HG02885 (cell line): ENCODE measurements around the gene PAX6.

ENCODE experiments used
- ATAC-seq: cut with Tn5 transposase; IDR thresholded peaks from one replicate; pipeline ENCODE4 v1.9.1; 2021; ENCODE audit warnings: mild to moderate bottlenecking; ENCODE audit not compliant: unreplicated experiment, poor library complexity

Gene PAX6

DNA sequence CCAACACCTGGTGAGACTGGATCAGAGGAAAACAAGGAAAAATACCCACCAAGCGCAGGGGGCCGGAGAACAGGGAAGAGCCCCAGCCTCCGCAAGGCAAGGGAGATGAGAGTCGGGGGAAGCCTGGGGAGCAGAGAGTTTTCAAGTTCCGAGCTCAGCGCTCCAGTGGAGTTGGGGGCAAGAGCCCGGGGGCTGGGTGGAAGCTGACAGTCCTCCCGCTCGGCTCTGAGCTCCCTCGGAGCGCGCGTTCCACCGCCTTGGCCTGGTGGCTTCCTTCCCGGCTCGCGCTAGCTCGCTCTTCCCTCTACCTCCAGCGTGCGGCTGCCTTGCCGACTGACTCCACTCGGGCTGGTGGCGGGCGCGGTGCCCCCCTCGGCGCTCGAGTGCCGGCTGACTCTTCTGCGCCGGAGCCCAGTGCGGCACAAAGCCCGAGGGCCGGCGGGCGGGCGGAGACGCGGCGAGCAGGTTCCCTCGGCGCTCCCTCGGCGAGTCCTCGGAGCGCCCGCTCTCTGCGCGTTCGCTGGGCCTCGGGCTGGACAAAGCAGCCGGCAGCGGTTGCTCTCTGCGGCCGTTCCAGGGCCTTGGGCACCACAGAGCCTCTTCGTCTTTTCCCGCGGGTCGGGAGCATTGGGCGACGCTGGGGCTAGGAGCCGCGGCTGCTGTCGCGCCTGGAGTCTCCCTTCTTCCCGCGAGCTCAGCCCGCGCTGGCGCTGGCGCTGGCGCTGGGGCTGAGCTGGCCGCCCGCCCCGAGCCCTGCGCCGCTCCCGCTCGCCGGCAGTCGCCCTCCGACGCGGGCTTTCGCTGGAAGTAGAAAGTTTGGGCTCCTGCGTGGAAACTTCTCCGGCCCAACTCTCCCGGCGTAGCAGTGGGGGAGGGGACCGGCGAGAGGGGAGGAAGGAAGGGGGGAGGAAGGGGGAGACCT, 1.0 kb downstream of the PAX6 start:
- no peak for ATAC-seq

DNA sequence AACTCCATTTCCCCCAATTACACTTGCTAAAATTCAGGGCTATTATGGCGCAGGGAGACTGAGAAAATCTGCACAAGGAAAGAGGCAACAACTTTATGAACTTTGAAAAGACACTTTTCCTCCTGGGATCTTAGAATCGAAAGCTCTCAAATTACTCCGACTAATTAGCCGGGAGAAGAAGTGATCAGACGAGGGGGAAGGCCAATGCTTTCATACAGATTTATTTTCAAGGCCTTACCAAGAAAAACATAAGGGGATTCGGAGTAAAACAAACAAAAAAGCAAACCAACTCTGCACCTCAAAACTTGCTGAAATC, 1.6 kb downstream of the PAX6 start:
- ATAC-seq: no peak

DNA sequence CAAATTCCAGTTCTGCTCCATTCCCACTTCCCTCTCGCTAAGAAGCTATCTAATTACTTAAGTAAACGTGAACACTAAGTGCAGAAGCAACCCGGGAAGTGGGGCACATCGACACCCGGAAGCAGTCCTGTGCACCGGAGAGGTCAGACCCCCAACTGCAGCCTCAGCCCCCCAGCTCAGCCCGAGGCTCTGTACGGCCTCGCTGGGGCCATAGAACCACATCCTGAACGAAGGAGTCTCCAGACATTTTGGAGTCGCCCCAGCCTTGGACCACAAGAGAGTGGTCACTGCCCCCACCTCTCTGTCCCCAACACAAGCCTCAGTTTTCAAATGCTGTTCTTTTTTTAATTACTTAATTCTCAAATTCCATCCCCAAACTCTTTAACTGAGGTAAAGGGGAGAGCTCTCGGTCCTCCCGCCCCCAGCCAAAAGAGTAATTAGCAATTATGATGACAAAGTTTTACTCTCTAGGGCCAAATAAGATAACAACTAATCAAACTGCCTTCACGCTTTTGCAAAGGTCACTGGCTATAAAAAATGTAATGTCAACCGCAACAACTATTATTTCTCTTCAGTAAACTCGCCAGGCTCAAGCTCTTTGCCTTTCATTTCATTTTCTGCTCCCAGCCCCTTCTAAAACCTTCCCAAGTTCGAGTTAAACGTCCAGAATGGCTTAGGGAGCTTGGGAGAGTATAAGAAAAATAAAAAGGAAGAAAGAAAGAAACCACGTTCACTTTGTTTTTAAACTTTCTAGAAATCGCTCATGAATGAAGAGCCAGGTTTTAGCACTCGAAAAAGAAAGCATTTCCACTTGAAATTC, 2.2 kb downstream of the PAX6 start:
- no peak for ATAC-seq

DNA sequence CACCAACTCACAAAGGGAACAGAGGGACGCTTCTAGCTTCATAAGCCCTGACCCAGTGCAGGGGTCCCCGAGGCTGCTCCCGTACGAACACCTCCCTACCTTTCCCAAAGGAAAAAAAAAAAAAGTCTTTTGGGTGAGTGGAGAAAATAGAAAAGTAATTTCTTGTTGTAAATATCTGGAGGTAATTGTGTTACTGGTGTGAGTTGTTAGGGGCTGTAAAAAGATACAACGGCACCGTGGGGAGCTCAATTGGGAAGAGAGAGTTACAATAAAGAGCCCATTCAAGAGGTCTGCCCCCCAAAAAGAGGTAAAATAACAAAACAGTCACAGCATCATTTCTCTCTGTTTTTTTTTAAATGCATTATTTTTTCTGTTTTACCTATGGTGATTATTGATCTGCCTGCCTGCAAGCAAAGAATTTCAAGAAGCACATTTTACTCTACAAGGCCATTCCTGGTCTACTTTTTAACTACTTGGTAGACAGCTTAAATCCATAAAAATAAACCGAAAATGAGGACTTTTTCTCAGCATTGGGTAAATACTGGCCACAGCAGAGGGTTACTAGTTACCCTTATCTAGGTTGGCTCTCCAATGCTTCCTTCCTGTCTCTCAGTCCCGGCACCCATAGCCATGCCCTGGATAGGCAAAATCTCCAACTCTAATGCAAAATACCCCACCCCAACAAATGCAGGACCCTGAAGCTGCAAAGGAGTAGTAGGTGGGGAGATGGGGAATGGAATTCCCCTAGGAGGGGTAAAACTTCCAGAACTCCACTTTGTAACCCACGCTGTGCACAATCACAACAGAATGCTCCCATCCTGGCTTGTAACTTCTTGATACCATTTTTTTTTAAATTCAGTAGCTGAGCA, 3.1 kb downstream of the PAX6 start:
- no peak for ATAC-seq

DNA sequence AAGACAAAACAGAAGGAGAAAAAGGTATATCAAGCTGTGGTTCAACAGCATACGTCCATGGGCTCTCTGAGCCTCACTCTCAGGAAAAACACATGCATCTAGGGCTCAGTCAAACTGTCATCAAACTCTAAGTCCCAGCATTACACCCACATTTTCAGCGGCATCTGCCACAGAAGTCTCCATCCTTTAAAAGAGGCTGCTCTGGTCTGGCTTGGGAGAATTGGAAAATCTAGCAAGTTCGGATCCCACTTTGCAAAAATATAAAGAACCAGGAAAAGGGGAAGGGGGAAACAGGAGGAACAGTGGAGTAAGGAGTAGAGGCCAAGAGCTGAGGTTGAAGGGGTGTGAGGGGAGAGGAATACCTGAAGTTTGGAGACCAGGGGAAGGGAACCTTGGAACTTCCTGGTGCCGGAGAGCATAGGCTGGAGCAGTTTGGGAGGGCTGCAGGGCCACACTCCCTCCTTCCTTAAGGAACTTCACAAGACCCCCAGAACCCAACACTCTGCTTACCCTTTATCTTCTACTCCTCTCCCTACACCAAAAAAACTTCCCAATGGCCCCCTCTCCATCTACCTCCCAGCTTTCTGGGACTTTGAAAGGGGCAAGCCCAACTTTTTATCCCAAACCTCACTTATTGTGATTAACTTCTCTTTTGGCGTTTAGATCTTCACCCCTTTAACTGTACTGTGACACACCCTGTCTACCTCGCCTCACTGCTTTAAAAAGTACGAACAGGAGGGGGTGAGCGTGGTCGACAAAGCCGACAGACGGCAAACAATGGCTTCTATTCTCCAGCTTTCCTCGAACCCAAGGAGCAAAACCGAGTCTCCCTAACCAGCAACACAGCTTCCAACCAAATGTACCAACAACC, 4.0 kb downstream of the PAX6 start:
- no peak for ATAC-seq

DNA sequence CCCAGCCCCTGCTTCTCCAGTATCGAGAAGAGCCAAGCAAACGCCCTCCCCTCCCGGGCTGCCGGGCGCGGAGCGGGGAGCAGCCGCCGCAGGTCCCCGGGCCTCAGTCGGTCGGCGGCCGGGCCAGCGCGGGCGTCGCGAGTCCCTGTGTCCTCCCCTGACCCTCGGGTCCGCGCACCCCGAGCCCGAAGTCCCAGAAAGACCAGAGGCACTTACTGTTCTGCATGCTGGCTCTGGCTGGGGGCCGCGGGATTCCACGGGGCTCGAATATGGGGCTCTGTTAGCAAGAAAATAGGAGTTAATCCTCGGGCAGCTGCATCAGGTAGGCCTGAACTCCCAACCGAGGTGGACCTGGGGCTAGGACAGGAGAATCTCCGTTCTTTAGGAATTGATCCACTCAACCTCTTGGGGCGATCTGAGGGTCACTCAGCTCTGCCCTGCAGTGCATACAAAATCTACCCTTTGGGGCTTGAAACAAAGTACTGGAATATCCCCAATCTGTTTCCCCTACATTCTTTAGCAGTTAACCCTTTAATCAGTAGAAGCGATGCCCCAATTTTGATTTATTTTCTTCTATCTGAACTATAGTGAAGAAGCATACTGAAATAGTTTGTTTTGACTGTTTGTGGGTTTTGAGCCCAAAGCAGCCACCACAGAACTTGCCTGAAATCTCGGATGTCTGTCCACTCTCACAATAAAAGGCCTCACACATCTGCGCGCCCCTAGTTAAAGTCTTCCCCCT, 4.8 kb downstream of the PAX6 start:
- ATAC-seq: no peak

DNA sequence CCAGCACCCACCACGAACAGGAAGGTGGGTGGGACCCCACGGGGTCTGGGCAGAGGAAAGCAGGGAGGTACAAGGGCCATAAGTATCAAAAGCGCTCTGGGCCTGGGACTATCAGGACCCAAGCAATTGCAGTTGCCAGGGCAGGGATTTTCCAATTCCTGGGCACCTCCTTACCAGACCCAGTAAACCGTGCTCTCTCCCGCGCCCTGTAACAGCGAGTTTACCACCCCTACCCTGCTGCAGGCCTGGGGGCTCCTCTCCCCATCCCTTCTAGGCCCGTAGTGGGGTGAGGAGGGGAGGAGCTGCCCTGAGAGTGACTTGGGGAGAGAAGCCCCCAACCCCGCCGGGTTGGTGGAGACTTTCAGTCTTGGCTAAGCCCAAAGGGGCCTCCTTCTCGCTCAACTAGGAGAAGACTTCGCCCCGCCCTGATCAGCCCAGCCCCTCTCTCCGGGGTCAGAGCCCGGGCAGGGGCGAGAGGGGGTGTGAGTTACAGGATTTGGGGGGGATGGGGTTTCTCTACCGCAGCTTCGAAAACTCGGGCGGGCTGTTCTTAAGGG, 5.4 kb downstream of the PAX6 start:
- ATAC-seq: no peak

DNA sequence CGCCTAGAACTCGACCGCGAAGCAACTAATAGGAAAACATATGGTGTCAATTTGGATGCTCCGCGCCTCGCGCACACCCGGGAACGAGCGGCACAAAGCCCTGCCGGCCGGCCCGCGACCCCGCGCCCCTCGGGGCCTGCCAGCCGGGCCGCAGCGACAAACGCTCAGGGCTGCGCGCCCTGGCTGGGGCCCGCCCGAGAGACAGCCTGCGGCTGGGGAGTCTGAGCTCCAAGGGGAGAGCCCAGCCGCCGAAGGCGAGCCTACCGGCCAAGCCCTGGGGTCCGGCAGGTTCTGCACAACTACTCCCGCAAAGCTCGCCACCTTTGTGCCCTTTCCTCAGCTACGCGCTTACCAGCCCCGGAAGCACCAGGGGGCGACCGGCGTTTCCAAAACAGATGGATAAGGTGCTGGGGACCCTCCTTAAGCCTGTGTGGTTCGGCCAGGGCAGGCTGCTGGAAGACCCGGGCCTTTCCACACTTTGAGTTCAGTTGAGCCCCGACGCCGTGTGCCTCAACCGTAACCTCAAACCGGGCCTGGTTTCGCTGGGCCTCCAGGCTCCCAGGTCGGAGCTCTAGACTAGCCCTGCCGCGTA, 6.0 kb downstream of the PAX6 start:
- ATAC-seq: no peak

DNA sequence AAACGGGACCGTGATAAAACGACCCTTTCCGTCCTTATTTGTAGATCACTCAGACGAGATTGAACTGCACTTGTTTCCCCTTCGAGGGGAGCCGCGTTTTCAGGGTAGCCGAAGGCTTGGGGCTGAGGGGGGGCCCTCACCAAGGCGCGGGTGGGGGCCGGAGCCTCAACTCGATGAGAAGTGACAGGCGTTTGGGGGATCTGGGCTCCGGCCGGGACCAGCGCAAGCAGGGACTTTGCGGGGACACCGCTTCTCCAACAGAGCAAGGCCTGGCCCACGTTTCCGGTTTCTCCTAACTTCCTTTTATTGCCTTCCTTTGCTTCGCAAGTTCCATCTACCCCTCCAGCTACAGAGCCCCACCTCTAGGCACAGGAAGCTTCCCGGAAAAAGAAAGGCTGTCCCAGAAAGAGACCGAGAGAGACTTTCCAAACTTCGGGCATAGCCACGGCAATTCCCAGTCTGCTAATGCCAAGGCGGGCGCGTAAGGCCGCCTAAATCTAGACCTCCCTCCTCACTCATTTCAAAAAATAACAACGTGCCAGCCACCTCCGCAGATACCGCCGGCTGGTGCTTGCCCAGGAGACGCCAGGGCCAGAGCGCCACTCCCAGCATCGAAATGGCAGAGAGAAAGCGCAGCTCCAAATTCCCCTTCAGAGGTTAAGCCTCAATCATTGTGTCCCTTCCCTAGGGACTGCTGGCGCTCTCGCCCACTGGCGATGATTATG, 6.6 kb downstream of the PAX6 start:
- ATAC-seq: no peak

DNA sequence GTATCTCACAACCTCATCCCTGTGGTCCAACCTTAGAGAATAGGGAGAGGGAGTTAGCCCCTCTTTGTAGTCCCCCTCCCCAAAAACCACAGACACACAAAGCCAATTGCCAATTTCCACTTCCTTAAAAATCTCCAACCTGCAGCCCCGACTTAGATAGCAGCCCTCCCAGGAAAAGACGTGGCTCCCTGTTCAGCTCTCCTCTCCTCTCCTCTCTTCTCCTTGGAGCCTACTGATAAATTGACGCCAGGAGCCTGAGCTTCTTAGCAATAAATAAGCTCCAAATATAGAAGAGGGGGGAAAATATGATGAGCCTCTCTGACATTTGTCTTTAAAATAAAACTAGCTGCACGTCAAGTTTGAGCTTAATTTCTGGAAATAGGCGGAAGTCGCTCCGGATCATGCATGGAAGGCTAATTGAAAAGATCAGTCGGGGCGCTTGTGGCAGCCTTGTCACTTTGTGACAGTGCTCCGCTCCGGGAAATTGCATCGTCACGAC, 7.3 kb downstream of the PAX6 start:
- no peak for ATAC-seq

DNA sequence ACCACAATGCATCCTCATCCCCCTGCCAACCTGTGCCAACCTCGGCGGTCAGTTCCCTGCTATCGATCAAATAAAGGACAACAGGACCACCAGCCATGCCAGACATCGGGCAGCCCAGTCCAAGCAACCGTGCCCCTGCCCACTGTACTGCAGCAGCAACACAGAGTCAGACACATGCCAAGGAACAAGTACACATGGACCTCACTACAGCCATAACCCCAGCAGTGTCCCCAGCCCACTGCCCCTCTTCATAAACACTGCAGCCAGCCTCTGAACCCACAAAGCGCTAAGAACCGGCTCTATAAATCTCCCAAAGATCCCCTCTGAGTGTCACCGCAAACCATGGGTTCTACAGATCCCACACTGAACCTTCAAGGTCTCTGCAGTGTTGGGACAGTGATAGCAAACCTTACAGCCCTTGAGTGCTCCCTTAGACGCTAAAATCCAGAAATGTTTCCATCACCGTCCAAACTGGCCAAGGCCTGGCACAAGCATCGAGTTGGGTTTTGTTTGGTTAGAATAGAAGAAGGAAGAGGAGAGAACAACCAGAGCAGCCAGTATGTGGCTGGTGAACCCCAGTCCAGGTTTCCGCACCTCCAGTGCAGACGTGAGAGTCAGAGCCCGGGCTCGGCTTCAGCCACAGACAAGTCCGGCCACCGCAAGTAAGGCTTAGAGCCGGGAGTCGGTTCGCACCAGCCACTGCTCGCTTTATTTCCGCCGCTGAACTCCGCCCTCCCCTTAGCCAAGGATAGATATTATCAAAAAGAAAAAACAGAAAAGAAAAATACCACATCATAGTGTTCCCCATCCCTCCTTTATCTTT, 7.9 kb downstream of the PAX6 start:
- peak; percentile 43 for ATAC-seq

DNA sequence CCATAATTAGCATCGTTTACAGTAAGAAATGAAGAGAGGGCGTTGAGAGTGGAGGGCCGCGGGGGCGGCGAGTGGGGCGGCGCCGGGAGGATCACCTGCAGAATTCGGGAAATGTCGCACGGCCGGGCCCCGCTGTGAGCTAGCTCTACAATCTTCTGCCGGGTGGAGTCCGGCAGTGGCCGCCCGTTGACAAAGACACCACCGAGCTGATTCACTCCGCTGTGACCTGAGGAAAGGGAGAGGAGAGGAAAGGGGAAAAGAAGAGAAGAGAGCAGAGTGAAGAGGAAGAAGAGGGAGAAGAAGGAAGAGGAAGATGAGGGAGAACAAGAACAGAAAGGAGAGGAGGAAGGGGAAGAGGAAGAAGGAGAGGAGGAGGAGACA, 8.5 kb downstream of the PAX6 start:
- no peak for ATAC-seq

DNA sequence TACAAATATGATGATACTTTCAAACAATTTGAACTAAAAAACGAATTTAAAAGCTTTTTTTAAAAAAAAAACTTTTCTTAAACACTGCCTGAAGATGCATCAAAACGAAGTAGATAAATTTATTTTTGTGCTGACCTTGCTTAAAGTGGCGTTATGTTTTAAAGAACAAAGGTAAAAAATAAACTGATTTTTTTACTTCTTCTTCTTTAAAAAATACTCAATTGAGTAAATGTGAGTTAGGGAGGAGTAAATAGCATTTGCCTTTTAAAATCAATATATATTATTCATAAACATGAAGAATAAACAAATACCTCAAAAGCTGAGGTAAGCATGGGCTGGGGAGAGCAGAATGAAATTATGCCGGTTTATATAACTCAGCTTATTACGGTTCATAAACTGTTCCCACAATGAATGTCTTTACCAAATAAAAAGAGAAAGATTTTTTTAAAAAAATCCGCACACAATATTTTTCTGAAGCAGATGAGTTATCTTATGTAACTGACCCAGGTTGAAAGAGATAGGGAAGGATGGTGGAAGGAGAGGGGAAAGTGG, 9.0 kb downstream of the PAX6 start:
- no peak for ATAC-seq

DNA sequence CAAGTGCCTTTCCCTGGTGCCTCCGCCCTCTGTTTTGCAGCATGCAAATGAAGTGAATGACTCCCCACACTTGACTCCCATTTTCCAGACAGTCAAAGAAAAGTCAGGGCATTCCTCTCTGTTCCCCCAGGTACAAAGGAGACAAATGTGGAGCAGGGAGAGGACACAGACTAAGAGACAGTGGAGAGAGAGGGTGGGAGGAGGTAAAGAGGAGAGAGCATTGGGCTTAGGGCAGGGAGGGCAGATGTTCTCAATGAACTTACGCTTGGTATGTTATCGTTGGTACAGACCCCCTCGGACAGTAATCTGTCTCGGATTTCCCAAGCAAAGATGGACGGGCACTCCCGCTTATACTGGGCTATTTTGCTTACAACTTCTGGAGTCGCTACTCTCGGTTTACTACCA, 9.8 kb downstream of the PAX6 start:
- no peak for ATAC-seq

DNA sequence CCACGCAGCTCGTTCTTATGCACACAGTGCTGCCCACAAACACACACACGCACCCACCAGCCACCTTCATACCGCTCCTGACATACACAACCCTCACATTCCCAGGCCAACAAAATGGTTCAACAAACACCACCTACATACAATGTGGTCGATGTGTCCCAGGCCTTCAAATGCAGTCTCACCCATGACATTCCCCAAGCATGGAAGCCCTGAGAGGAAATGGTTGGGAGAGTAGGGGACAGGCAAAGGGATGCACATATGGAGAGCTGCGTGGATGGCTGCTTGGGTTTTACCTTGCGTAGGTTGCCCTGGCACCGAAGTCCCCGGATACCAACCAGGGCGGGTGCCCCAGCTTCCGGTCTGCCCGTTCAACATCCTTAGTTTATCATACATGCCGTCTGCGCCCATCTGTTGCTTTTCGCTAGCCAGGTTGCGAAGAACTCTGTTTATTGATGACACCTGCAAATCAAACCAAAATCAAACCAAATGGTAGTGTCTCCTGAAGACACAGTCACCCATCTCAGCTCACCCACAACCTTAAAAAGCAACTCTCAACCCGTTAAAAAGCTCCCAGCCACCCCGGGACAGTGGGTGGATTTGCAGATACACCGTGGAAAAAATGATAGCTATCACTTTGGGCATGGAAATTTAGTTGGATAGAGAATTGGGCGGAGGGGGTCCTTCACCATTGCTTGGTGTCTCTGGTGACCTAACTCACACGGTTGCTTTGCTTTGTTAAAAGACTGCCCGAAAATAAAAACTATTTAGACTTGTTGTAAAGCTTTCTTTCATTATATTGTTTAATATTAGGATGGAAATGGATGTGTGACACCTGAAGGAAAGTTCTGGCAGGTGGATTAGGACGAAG, 10.5 kb downstream of the PAX6 start:
- no peak for ATAC-seq
